LNCAP (cell line): ENCODE measurements around the gene BRIP1.

Source experiments
- TF ChIP-seq, protein P1 (sequence below): fragments of 450-650 bp; IDR thresholded peaks from 2 replicates; pipeline ENCODE4 v1.5.1; 2017; ENCODE audit warnings: mild to moderate bottlenecking

The BRIP1 gene

DNA sequence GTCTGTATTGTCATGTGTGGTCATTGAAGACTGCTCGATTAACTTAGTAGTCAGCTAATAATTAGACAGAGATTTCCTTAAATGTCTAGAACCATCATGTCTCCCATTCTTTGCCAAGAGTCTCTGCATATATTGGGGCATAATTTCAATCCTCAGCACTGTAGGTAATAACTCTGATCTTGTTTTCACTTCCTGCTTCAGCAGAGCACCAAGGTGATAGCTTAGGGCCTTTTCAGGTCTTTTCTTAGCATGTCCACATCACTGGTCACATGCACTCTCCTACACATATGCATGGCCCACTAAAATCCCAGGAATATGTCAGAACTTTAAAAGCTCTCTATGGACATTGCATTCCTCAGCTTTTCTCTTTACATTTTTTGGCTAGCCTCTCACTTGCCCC lies 162.0 kb downstream of the BRIP1 start:
- TF ChIP-seq, protein P1, sequence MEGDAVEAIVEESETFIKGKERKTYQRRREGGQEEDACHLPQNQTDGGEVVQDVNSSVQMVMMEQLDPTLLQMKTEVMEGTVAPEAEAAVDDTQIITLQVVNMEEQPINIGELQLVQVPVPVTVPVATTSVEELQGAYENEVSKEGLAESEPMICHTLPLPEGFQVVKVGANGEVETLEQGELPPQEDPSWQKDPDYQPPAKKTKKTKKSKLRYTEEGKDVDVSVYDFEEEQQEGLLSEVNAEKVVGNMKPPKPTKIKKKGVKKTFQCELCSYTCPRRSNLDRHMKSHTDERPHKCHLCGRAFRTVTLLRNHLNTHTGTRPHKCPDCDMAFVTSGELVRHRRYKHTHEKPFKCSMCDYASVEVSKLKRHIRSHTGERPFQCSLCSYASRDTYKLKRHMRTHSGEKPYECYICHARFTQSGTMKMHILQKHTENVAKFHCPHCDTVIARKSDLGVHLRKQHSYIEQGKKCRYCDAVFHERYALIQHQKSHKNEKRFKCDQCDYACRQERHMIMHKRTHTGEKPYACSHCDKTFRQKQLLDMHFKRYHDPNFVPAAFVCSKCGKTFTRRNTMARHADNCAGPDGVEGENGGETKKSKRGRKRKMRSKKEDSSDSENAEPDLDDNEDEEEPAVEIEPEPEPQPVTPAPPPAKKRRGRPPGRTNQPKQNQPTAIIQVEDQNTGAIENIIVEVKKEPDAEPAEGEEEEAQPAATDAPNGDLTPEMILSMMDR: no peak

DNA sequence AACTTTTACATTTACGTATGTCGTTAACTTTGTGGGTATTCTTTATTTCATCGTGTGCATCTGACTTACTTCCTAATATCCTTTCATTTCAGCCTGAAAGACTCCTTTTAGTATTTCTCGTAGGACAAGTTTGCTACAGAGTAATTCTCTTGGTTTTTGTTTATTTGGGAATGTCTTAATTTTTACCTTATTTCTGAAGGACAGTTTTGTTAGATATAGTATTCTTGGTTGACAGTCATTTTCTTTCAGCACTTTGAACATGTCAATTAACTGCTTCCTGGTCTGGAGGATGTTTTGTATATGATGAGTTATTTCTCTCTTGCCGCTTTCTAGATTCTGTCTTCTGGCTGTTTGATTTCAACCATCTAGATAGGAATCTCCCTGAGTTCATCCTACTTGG lies 163.1 kb downstream of the BRIP1 start:
- TF ChIP-seq, protein P1: no peak

DNA sequence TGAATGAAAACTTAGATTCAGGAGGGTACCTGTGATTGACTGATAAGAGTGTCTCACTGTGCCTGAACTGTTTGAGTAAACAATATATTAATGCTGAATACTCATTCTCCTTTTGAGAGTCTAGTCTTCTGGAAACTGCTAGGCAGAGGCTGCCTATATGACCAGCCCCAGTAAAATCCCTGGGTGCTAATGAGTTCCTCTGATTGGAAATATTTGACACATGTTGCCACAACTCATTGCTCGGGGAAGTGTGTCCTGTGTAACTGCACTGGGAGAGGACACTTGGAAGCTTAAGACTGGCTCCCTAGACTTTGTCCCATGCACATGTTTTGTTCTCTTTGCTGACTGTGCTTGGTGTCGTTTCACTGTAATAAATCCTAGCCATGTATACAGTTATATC lies 163.6 kb downstream of the BRIP1 start:
- TF ChIP-seq, protein P1: no peak

DNA sequence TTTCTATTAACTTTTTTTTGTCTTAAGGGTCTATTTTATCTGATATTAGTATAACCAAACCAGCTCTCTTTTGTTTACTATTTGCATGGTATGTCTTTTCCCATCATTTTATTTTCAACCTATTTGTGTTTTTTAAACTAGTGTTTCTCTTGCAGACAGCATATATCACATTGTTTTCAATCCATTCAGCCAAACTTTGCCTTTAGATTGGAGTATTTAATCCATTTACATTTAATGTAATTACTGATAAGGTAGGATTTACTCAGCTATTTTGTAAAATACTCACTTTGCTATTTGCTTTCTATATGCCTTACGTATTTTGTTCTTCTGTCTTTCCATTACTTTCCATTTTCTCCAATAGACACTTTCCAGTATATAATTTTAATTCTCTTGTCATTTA lies 164.3 kb downstream of the BRIP1 start:
- TF ChIP-seq, protein P1: no peak

DNA sequence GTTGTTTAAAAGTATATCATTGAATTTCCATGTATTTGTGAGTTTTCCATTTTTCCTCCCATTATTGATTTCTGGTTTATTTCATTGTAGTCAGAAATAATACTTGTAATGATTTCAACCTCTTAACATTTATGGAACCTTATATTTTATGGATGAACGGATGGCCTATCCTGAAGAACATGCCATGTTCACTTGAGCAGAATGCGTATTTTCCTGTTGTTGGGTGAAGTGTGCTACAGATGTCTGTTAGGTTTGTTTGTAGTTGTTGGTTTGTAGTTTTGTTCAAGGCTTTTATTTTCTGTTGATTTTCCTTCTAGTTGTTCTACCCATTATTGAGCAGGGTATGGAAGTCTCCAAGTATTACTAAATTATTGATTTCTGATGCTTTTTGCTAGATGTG lies 165.1 kb downstream of the BRIP1 start:
- TF ChIP-seq, protein P1: no peak

DNA sequence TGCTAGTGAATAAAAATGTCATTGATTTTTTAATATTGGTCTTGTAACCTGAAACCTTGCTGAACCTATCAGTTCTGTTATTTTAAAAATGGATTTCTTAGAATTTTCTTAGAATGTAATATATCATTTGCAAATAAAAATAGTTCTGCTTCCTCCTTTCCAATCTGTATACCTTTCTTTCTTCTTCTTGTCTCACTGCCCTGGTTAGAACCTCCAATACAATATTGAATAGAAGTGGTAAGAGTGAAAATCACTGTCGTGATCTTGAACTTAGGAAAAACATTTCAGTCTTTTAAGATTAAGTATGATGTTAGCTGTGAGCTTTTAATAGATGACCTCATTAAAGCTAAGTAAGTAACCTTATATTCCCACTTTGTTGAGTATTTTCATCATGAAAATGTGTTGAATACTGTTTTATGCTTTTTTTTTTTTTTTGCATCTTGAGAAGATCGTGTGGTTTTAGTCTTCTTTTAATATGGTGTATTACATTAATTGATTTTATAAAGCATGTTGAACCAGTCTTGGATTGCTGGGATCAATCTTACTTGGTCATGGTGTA lies 167.5 kb downstream of the BRIP1 start:
- TF ChIP-seq, protein P1: no peak

DNA sequence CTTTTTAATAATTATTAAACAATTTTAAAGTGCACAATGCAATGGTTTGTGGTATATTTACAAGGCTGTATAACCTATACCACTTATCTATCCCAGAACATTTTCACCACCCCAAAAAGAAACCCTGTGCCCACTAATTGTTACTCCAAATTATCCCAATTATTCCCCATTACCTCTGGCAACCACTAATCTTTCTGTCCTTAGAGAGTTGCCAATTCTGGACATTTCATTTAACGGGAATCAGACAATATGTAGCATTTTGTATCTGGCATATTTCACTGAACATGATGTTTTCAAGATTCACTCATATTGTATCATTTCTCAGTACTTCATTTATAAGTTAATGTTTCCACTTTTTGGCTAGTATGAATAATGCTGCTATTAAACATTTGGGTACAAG lies 169.2 kb downstream of the BRIP1 start:
- TF ChIP-seq, protein P1: no peak

DNA sequence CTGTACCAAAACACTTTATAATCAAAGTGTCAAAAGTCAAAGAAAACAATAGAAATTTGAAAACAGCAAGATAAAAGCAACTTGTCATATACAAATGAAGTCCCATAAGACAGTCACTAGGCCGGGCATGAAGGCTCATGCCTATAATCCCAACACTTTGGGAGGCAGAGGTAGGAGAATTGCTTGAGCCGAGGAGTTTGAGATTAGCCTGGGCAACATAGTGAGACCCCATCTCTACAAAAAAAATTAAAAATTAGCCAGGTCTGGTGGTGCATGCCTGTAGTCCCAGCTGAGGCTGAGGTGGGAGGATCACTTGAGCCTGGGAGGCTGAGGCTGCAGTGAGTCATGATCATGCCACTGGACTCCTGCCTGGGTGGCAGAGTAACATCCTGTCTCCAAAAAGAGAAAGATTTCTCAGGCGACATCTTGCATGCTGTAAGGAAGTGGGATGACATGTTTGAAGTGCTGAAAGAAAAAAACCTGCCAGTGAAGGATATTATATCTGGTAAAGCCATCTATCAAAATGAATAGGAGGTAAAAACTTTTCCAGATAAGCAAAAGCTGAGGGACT lies 173.6 kb downstream of the BRIP1 start:
- TF ChIP-seq, protein P1: no peak
